Thoracic aorta endothelial cell (primary cell): ENCODE measurements around the gene C4A. TPM values are rescaled to one million over a fixed set of nuclear protein-coding genes. Genes with fewer than 3 reads are reported as not detected.

Experiments
- small RNA-seq: library from RNA; depleted of rRNA; stranded (forward); fragments of <200 nt; gene quantifications from one replicate; pipeline ENCODE3, GENCODE V24; 2012
- total RNA-seq: library from RNA; depleted of rRNA; stranded (reverse); fragments of >200 nt; gene quantifications from 2 replicates; pipeline ENCODE4 v1.2.3, GENCODE V29; 2012

Gene C4A
- total RNA-seq, result 0.86 and 1.6 TPM in 2 replicates

DNA sequence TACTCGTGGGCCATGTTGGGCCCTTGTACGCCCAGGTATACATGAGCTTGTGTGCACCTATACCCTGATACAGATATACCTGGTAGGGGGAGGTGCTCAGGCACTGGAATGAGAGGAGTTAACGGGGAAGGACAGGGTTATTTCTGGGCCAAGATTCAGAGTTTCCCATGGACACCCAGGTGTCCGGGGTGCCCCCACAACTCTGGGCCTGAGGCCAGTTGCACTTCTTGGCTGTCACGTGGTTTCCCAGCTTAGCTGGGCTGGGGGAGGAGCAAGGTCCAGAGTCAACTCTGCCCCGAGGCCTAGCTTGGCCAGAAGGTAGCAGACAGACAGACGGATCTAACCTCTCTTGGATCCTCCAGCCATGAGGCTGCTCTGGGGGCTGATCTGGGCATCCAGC lies at the start of gene C4A:
Gene C4A, plus strand, starts transcription at position 314 of the 400 bp plus-strand sequence. Its CDS starts 51 bp downstream, at position 365.

DNA sequence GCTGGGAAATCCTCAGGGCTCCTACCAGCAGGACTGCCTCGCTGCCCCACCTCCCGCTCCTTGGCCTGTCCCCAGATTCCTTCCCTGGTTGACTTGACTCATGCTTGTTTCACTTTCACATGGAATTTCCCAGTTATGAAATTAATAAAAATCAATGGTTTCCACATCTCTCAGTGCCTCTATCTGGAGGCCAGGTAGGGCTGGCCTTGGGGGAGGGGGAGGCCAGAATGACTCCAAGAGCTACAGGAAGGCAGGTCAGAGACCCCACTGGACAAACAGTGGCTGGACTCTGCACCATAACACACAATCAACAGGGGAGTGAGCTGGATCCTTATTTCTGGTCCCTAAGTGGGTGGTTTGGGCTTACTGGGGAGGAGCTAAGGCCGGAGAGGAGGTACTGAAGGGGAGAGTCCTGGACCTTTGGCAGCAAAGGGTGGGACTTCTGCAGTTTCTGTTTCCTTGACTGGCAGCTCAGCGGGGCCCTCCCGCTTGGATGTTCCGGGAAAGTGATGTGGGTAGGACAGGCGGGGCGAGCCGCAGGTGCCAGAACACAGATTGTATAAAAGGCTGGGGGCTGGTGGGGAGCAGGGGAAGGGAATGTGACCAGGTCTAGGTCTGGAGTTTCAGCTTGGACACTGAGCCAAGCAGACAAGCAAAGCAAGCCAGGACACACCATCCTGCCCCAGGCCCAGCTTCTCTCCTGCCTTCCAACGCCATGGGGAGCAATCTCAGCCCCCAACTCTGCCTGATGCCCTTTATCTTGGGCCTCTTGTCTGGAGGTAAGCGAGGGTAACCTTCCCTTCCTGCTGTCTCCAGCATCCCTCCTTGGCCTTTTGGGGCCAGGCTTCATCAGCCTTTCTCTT lies 36.1 kb upstream of the C4A start, which contains the start of gene CFB:
Gene CFB, plus strand, starts transcription at position 589 of the 863 bp plus-strand sequence. Its CDS starts 127 bp downstream, at position 716.

GRCh38 chr6:31958741-31959739 lies 22.8 kb upstream of the C4A start, which contains the start of the genes NELFE and SKIC2:
TSS of gene NELFE (minus strand) at chr6:31958971. CDS start at chr6:31958446, 525 bp downstream.
TSS of gene SKIC2 (plus strand) at chr6:31959175. CDS start at chr6:31959193, 18 bp downstream.

GRCh38 chr6:31971993-31972708 lies 9.7 kb upstream of the C4A start, which contains the start of gene DXO:
TSS of gene DXO (minus strand) at chr6:31972138. CDS start at chr6:31971675, 463 bp downstream.

GRCh38 chr6:32014547-32014946 lies 32.7 kb downstream of the C4A start, which contains the start of gene C4B:
TSS of gene C4B (plus strand) at chr6:32014795. CDS start at chr6:32014846, 51 bp downstream.

DNA sequence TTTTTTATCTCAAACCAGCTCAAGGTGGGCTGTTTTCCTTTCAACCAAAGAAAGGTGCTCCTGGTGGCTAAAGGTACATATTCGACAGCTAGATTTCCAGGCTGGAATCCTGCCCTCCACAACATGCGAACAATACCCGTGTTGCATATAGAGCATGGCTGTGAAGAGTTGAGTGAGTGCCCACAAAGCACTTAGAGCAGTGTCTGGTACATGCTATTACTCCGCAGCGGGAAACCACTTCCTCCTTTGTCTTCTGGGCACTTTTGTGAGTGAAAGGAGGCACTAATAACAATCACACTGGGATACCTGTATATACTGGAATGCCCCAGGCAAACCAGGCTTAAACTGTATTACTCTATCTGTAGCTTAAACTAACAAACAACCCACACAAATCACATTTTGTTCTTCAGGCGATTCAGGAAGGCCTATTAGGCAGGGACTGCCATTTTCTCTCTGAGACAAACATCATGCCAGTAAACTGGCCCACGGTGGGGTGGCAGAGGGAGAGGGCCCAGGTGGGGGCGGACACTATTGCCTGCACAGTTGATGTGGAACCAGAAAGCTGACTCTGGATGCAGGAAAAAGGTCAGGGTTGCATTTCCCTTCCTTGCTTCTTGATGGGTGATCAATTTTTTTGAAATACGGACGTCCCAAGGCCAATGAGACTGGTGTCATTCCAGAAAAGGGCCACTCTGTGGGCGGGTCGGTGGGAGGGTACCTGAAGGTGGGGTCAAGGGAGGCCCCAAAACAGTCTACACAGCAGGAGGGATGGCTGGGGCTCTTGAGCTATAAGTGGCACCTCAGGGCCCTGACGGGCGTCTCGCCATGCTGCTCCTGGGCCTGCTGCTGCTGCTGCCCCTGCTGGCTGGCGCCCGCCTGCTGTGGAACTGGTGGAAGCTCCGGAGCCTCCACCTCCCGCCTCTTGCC lies 56.0 kb downstream of the C4A start, which contains the start of gene CYP21A2:
Gene CYP21A2, plus strand, starts transcription at position 818 of the 927 bp plus-strand sequence. Its CDS starts 8 bp downstream, at position 826.

Small RNA genes lying within 50 kb of the gene (small RNA-seq; reads per million reads assigned to genes)
- not detected for gene AL645922.1

Other genes starting within 250 kb of the C4A start
- gene CLIC1, start 245.5 kb upstream of the C4A start, total RNA-seq, result 650 and 798 TPM in 2 replicates
- gene MSH5, start 242.1 kb upstream of the C4A start, total RNA-seq, result 18.6 and 30.9 TPM in 2 replicates
- gene SAPCD1, start 219.4 kb upstream of the C4A start, total RNA-seq, result 0.66 and 1.6 TPM in 2 replicates
- 0.27 and 0.29 TPM in 2 replicates for gene VWA7, start 204.7 kb upstream of the C4A start, total RNA-seq
- 80.2 and 96.9 TPM in 2 replicates for gene VARS1, start 186.3 kb upstream of the C4A start, total RNA-seq
- 51.3 and 55.1 TPM in 2 replicates for gene LSM2, start 175.1 kb upstream of the C4A start, total RNA-seq
- gene HSPA1L, start 166.8 kb upstream of the C4A start, total RNA-seq, result 0.40 and 0.57 TPM in 2 replicates
- 35.1 and 75.0 TPM in 2 replicates for gene HSPA1A, start 166.5 kb upstream of the C4A start, total RNA-seq
- gene HSPA1B, start 154.3 kb upstream of the C4A start, total RNA-seq, result 26.1 and 97.3 TPM in 2 replicates
- gene NEU1, start 119.2 kb upstream of the C4A start, total RNA-seq, result 43.5 and 45.3 TPM in 2 replicates
- 0.13 and 0.65 TPM in 2 replicates for gene SLC44A4, start 103.1 kb upstream of the C4A start, total RNA-seq
- 34.0 and 40.5 TPM in 2 replicates for gene EHMT2, start 84.4 kb upstream of the C4A start, total RNA-seq
- 1.1 and 1.3 TPM in 2 replicates for gene ZBTB12, start 80.0 kb upstream of the C4A start, total RNA-seq
- gene C2, start 54.3 kb upstream of the C4A start, total RNA-seq, result not detected in 2 replicates
- gene CFB, start 36.0 kb upstream of the C4A start, total RNA-seq, result 1.3 TPM in 2 replicates
- 99.7 and 101 TPM in 2 replicates for gene NELFE, start 23.1 kb upstream of the C4A start, total RNA-seq
- 38.3 and 43.7 TPM in 2 replicates for gene SKIC2, start 22.9 kb upstream of the C4A start, total RNA-seq
- 13.2 and 14.2 TPM in 2 replicates for gene DXO, start 9.9 kb upstream of the C4A start, total RNA-seq
- 0.43 and 1.9 TPM in 2 replicates for gene C4B, start 32.7 kb downstream of the C4A start, total RNA-seq
- not detected in 2 replicates for gene CYP21A2, start 56.4 kb downstream of the C4A start, total RNA-seq
- gene TNXB, start 127.3 kb downstream of the C4A start, total RNA-seq, result 0.13 and 2.1 TPM in 2 replicates
- gene ATF6B, start 146.2 kb downstream of the C4A start, total RNA-seq, result 33.1 and 38.4 TPM in 2 replicates
- gene FKBPL, start 148.2 kb downstream of the C4A start, total RNA-seq, result 5.2 and 6.7 TPM in 2 replicates
- gene PRRT1, start 169.9 kb downstream of the C4A start, total RNA-seq, result 0.14 TPM in 1 of 2 replicates, not detected in the other
- gene PPT2, start 172.1 kb downstream of the C4A start, total RNA-seq, result 32.7 and 42.2 TPM in 2 replicates
- 1.1 and 1.2 TPM in 2 replicates for gene EGFL8, start 182.5 kb downstream of the C4A start, total RNA-seq
- 17.3 and 24.0 TPM in 2 replicates for gene AGPAT1, start 194.0 kb downstream of the C4A start, total RNA-seq
- gene RNF5, start 196.3 kb downstream of the C4A start, total RNA-seq, result 28.9 and 42.6 TPM in 2 replicates
- 0.27 and 0.36 TPM in 2 replicates for gene AGER, start 202.2 kb downstream of the C4A start, total RNA-seq
- 41.5 and 43.2 TPM in 2 replicates for gene PBX2, start 208.1 kb downstream of the C4A start, total RNA-seq
- 7.6 and 11.6 TPM in 2 replicates for gene GPSM3, start 210.6 kb downstream of the C4A start, total RNA-seq
- gene NOTCH4, start 242.0 kb downstream of the C4A start, total RNA-seq, result 32.6 and 103 TPM in 2 replicates